Activated naive CD4-positive, alpha-beta T cell treated with anti-CD3 and anti-CD28 coated beads, Interleukin-2, amount 50 U/mL, for 72 hours (primary cell): ENCODE data around the gene OR4D5. TPM values are rescaled to one million over a fixed set of nuclear protein-coding genes. Genes with fewer than 3 reads are reported as not detected.

Experiments
- ATAC-seq, 2 donors: fragments of 150-1000 bp; cut with Tn5 transposase; 2 replicates each; pipeline ENCODE4 v1.10.0; 2021; ENCODE audit warnings: mild to moderate bottlenecking in 2 of 2, moderate library complexity in 2 of 2
- DNase-seq, 2 donors: peaks; one replicate each; pipeline ENCODE4 v3.0.0; 2021 to 2022; ENCODE audit warnings: low spot score in 2 of 2
- H3K27ac Mint-ChIP-seq, 2 donors: one replicate each; pipeline ENCODE4 v1.8.0; 2022; ENCODE audit warnings: mild to moderate bottlenecking in 2 of 2, mixed read lengths in 2 of 2
- H3K36me3 Mint-ChIP-seq, 2 donors: one replicate each; pipeline ENCODE4 v1.8.0; 2022; ENCODE audit warnings: mixed read lengths in 2 of 2
- H3K9me3 Mint-ChIP-seq, 2 donors: one replicate each; pipeline ENCODE4 v1.8.0; 2022; ENCODE audit warnings: mixed read lengths in 2 of 2
- total RNA-seq, 2 donors: library from RNA; stranded (reverse); gene quantifications; one replicate each; pipeline ENCODE4 v1.2.3, GENCODE V29; 2022

OR4D5 gene
- total RNA-seq = not detected

DNA sequence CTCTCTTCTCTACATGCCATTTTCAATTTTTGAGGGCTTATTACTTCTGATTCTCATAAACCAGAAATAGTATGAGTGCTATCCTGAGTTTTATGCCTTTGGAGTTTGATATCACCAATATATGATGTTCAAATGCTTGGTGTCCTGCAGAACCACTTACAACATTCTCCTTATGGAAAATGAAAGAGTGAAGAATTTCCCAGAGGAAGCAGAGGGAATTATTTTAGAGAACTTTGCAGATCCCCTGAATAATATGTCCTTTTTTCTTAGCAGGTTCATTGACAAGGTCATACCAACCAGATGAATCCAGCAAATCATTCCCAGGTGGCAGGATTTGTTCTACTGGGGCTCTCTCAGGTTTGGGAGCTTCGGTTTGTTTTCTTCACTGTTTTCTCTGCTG, at the start of gene OR4D5:
TSS of gene OR4D5 (plus strand) at position 301 of the 400 bp plus-strand sequence. CDS start at position 301, 0 bp downstream.
- no peaks in the 10 kb centered on the region for H3K36me3 Mint-ChIP-seq
- ATAC-seq (no peak), DNase-seq (no peak)
- H3K27ac Mint-ChIP-seq = no peak within 1 kb of the TSS
- H3K9me3 Mint-ChIP-seq = peaks cover 4 to 5% of the 10 kb centered on the region in 2 donors

DNA sequence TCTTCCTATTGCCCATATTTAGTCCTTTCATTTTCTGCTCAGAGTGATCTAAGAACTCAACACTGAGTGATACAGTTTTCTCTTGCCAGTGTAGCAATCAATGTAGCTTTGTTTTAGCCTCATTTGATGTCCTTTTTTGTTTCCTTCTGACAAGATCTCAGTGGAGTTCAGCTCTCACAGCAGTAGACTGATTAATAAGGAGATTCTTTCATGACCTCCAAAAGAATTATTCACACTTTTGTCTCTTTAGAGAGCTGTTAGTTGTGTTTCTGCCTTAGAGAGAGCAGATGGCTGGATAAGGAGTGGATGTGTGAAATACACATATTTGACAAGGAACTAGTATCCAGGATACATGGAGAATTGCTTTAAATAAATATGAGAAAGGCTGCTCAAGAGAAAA, 47.4 kb upstream of the OR4D5 start:
- ATAC-seq (no peak), DNase-seq (no peak)
- Mint-ChIP-seq H3K27ac (no peak overlapping the region), H3K36me3 (no peaks in the 10 kb centered on the region), H3K9me3 (no peaks in the 10 kb centered on the region)

- no peaks in the 10 kb centered on the region for H3K9me3 Mint-ChIP-seq
- ATAC-seq (no peak), DNase-seq (no peak)
- no peak overlapping the region for H3K27ac Mint-ChIP-seq
- no peaks in the 10 kb centered on the region for H3K36me3 Mint-ChIP-seq
These were observed 39.6 kb upstream of the OR4D5 start for GRCh38 chr11:123899792-123900191.

GRCh38 chr11:123901867-123902266, 37.5 kb upstream of the OR4D5 start, which contains the start of gene OR8D4:
TSS of gene OR8D4 (plus strand) at chr11:123902167. CDS start at chr11:123906432, 4,265 bp downstream.
- Mint-ChIP-seq H3K36me3 (no peaks in the 10 kb centered on the region), H3K9me3 (no peaks in the 10 kb centered on the region), H3K27ac (no peak within 1 kb of the TSS)
- no peak for ATAC-seq
- DNase-seq = no peak

DNA sequence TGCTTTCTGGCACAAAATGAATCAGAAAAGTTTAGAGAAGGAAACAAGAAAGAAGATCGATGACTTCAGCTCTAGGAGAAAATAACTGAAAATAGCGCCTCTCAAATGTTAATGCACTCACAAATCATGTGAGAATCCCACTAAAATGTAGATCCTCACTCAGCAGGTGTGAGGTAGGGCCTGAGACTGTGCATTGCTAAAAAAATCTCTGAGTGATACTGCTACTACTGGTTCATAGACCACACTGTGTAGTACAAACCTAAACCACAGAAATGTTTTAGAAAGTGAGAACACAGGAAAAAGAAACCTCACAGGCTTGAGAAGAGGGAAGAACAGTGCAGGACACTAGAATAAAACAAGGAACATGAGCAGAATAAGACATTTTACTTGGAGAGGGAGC, 35.5 kb upstream of the OR4D5 start:
- Mint-ChIP-seq H3K9me3 (no peaks in the 10 kb centered on the region), H3K27ac (no peak overlapping the region), H3K36me3 (no peaks in the 10 kb centered on the region)
- ATAC-seq (peak in 1 of 2 donors; percentile 88), DNase-seq (no peak)

DNA sequence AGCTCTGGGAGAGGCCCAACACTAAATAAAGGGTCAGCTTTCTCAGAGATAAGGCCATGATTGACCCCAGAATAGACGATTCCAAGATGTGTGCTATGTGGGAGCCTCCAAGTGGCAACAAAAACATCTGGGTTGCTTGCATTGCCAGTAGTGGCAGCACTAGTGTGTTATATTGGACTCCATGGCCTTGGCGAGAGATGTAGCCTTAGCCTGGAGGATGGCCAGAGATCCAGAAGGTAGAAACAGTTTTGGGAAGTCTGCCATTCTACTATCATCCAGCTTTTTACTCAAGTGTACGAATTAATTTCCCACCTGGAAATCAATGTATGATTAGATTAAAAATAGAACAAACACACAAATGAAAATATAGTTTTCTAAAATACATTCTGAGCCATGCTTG, 34.5 kb upstream of the OR4D5 start:
- Mint-ChIP-seq H3K36me3 (no peaks in the 10 kb centered on the region), H3K9me3 (no peaks in the 10 kb centered on the region), H3K27ac (no peak overlapping the region)
- ATAC-seq = no peak
- DNase-seq = no peak

DNA sequence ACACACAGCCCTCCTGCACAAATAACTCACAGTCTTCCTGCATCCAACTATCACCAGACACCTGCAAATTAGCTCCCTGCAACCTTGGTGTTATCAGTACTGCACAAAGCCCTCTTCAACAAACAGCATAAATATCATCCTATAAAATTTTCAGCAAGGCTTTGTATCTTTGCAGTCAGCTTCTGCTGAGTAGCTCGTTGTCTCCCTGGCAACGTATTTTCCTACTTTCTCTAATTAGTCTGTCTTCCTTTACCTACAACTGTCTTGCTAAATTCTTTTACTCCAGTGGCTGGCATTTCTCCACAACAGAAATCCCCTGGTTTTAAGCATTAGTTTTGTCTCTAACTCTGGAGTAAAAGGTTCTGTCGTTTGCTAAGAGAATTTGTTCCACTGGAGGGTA, 33.6 kb upstream of the OR4D5 start:
- Mint-ChIP-seq H3K36me3 (no peaks in the 10 kb centered on the region), H3K27ac (no peak overlapping the region), H3K9me3 (no peaks in the 10 kb centered on the region)
- DNase-seq = no peak
- ATAC-seq = no peak

GRCh38 chr11:123920943-123921342, 18.5 kb upstream of the OR4D5 start:
- peaks cover 0 to 4% of the 10 kb centered on the region in 2 donors for H3K9me3 Mint-ChIP-seq
- no peak overlapping the region for H3K27ac Mint-ChIP-seq
- DNase-seq (no peak), ATAC-seq (no peak)
- H3K36me3 Mint-ChIP-seq = no peaks in the 10 kb centered on the region

DNA sequence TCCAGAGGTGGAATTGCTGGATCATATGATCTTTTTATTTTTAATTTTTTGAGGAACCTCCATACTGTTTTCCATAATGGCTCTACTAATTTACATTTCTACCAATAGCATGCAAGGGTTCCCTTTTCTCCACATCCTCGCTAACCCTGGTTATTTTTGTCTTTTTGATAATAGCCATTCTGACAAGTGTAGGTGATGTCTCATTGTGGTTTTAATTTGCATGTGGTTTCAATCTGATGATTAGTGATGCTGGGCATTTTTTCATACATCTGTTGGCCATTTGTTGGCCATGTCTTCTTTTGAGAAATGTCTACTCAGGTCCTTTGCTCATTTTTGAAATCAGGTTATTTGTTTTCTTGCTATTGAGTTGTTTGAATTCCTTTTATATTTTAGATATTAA, 15.4 kb upstream of the OR4D5 start:
- no peak overlapping the region for H3K27ac Mint-ChIP-seq
- ATAC-seq (no peak), DNase-seq (no peak)
- no peaks in the 10 kb centered on the region for H3K36me3 Mint-ChIP-seq
- peaks cover 0 to 5% of the 10 kb centered on the region in 2 donors for H3K9me3 Mint-ChIP-seq

DNA sequence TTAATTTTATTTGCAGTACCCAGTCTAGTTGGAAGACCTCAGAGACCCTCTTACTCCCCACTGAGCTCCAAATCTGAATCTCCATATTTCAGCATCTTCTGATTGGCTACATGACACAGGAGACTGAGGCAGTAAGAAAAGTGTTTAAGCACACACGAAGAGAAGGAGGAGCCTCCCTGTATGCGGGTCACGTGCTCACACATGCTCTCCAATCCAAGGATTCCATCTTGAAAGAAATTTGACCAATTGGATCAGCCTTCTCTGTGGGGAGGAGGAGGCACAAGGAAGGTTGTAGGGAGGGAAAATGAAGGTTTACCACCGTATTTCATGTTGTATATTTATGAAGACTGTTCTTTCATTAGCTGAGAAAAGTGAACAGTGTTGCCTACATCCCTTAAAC, 3.0 kb downstream of the OR4D5 start:
- no peak overlapping the region for H3K27ac Mint-ChIP-seq
- no peak for ATAC-seq
- H3K36me3 Mint-ChIP-seq = no peaks in the 10 kb centered on the region
- DNase-seq = no peak
- peaks cover 4 to 5% of the 10 kb centered on the region in 2 donors for H3K9me3 Mint-ChIP-seq

DNA sequence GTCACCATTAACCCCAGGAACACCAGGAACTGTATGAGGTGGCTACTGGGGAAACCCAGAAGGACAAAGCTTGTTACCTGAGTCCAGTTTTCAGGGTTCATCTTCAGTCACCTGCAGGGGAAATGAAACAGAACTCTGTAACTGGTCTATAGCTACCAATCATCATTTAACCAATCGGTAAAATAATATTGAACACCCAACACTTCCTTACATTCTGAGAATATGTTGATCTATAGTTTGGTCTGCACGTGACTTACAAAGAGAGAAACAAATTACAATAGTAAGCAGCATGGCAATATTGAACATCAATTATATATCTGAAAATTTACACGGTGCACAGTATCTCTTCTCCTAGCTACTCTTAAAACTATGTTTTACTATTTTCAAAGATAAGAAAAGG, 4.3 kb downstream of the OR4D5 start, which contains the start of gene OR6T1:
TSS of gene OR6T1 (minus strand) at position 101 of the 400 bp plus-strand sequence. CDS start at position 101, 0 bp downstream.
- ATAC-seq = no peak
- H3K9me3 Mint-ChIP-seq = peaks cover 4 to 5% of the 10 kb centered on the region in 2 donors
- H3K27ac Mint-ChIP-seq = no peak within 1 kb of the TSS
- no peak for DNase-seq
- H3K36me3 Mint-ChIP-seq = no peaks in the 10 kb centered on the region

DNA sequence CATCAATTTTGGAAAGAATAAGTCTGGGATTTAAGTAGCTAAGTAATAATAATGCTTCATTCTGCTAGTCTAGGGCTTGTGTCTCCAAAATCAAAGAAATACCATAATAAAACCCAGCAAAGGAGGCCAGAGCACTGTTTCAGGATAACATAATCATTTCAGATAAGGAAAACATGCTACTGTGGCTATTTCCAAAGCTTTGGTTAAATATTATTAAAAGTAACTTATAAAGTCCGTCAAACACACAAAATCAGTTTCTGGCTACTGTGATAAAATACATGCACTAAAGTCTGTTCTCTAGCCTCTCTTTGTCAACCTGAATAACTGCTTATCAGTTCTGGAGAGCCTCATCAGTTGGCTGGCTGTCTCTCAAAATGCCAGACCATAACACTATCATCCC, 5.7 kb downstream of the OR4D5 start:
- DNase-seq (no peak), ATAC-seq (no peak)
- Mint-ChIP-seq H3K9me3 (no peaks in the 10 kb centered on the region), H3K27ac (no peak overlapping the region), H3K36me3 (no peaks in the 10 kb centered on the region)

GRCh38 chr11:123956752-123957151, 17.3 kb downstream of the OR4D5 start:
- H3K36me3 Mint-ChIP-seq = no peaks in the 10 kb centered on the region
- H3K27ac Mint-ChIP-seq = no peak overlapping the region
- peaks cover 8 to 11% of the 10 kb centered on the region in 2 donors for H3K9me3 Mint-ChIP-seq
- ATAC-seq (no peak), DNase-seq (no peak)

DNA sequence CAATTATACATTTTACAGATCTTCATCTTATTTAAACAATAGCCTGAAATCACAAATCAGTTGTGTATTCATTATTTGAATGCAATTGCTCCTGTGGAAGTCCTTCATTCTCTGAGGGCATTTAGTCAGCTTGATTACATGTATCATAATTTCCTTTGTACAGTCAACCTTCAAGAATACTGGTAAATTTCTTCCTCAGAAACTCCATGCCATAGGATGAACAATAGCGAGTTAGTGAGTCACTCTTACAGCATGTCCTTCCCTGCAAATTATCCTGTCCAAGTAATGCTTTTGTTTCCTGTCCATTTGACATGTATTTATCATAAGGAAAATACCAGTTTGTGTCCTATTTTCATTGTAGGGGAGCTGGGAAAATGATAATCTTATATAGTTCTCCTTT, 34.4 kb downstream of the OR4D5 start:
- no peaks in the 10 kb centered on the region for H3K36me3 Mint-ChIP-seq
- H3K9me3 Mint-ChIP-seq = peaks cover 0 to 5% of the 10 kb centered on the region in 2 donors
- ATAC-seq = no peak
- H3K27ac Mint-ChIP-seq = no peak overlapping the region
- no peak for DNase-seq

DNA sequence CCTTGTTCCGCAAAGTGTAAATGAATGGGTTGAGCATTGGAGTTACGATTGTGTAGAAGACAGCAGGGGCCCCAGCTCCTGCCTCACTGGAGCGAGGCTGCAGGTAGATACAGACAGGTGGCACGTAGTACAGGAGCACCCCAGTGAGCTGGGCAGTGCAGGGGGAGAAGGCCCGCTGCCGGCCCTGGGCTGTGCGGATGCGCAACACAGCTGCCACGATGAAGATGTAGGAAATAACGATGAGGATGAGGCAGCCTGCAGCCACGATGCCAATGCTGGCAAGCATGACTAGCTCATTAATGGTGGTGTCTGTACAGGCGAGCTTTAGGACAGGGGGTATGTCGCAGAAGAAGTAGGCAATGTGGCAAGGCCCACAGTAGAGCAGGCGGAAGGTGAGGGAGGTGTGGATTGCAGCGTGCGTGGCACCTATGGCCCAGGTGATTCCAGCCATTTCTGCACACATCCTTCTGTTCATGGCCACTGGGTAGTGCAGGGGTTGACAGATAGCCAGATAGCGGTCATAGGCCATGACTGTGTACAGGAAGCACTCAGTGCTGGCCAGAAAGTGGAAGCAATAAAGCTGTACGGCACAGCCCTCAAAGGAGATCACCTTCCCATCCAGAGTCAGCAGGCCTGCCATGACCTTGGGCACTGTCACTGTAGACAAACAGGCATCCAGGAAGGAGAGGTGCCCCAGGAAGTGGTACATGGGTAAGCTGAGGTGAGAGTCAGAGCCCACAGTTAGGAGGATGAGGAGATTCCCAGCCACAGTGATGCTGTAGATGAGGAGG, 37.5 kb downstream of the OR4D5 start:
- no peak for ATAC-seq
- no peak for DNase-seq
- no peaks in the 10 kb centered on the region for H3K36me3 Mint-ChIP-seq
- no peak overlapping the region for H3K27ac Mint-ChIP-seq
- peaks cover 0 to 5% of the 10 kb centered on the region in 2 donors for H3K9me3 Mint-ChIP-seq

GRCh38 chr11:123977731-123978347, 38.4 kb downstream of the OR4D5 start, which contains the start of gene OR10S1:
TSS of gene OR10S1 (minus strand) at chr11:123977781. CDS start at chr11:123977664, 117 bp downstream.
- ATAC-seq = no peak
- peaks cover 4 to 7% of the 10 kb centered on the region in 2 donors for H3K9me3 Mint-ChIP-seq
- DNase-seq = no peak
- H3K36me3 Mint-ChIP-seq = peaks cover 0 to 5% of the 10 kb centered on the region in 2 donors
- no peak within 1 kb of the TSS for H3K27ac Mint-ChIP-seq

DNA sequence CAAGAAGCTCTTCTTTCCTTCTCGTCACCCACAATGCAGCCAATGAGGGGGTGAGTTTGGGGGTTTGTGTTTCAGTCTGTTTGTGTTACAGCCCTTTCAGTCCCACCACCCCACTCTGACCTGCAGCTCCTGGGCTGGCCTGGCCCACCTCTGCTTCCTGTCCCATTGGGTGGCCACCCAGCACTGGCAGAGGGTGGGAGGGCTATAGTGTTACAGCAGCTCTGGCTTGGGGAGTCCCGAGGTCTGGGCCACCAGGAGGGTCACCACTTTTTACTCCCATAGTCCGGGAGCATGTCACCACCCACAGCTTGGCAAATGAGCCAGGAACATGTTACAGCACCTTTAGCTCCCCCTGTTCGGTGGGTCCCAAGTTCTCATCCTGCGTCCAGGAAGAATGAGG, 39.9 kb downstream of the OR4D5 start:
- DNase-seq (no peak), ATAC-seq (no peak)
- Mint-ChIP-seq H3K36me3 (peaks cover 0 to 12% of the 10 kb centered on the region in 2 donors), H3K27ac (no peak overlapping the region), H3K9me3 (peaks cover 9% of the 10 kb centered on the region in 2 donors)
